GM18499 (cell line): ENCODE data around the gene RMRP.

Experiments used
- ATAC-seq: cut with Tn5 transposase; IDR thresholded peaks from one replicate; pipeline ENCODE4 v1.9.1; 2021; ENCODE audit warnings: moderate number of reproducible peaks; ENCODE audit not compliant: insufficient read depth, unreplicated experiment

Gene RMRP

DNA sequence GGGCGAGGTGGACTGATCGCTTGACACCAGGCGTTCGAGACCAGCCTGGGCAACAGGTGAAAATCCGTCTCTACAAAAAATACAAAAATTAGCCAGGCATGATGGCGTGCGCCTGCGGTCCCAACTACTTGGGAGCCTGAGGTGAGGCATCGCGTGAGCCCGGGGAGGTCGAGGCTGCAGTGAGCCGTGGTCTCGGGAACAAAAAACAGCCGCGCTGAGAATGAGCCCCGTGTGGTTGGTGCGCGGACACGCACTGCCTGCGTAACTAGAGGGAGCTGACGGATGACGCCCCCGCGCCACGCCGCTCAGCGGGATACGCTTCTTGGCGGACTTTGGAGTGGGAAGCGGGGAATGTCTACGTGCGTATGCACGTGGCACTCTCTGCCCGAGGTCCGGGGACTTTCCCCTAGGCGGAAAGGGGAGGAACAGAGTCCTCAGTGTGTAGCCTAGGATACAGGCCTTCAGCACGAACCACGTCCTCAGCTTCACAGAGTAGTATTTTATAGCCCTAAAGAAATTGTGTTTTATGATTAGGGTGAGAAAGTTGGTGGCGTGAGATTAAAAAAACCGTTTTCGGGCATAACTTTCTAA lies at the start of gene RMRP:
TSS of gene RMRP (minus strand) at position 474 of the 591 bp plus-strand sequence.
- peak; percentile 85 for ATAC-seq

DNA sequence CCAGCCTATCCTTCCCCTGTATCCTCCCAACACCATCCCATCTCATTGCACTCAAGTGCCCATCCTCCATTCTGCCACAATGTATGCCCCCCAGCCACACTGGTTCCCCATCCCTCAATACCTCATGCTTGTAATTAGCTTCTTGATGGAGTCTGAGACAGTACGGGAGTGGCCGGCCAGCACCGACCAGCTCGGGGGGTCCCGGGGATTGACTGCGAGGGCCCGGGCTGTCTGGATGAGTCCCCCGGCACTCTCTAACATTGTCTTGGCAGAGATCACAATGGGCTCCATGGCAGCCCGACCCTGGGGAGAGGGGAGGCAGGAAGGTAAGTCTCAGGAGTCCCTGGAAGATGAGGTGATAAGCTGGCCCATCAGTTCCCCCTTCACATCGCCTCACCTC lies 49.1 kb upstream of the RMRP start:
- no peak for ATAC-seq

DNA sequence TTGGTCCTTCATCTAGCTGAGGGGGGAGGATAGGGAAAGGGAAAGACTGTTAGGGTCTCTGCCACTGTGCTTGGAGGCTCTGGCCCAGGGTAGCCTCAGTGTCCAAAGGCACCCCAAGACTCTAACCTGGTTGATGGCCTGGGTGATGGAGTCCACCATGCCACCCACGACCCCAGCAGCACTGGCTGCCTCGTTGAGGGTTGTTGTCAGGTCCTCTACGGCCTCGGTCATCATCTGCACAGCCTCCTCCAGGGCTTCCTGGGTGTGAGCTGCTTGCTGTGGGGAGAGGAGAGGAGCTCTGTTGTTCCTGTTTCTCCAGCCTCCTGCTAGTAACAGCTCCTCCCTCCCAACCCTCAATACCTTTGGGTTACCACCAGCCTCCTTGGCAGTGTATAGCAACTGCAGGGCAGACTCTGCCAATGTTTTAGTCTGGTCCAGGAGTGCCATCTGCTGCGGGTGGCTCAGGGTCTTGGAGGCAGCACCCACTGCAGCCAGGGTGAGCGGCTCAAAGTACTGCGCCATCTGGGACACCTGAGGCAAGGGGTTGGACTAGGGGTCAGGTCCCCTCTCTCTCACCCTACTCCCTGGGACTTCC lies 48.1 kb upstream of the RMRP start:
- no peak for ATAC-seq

DNA sequence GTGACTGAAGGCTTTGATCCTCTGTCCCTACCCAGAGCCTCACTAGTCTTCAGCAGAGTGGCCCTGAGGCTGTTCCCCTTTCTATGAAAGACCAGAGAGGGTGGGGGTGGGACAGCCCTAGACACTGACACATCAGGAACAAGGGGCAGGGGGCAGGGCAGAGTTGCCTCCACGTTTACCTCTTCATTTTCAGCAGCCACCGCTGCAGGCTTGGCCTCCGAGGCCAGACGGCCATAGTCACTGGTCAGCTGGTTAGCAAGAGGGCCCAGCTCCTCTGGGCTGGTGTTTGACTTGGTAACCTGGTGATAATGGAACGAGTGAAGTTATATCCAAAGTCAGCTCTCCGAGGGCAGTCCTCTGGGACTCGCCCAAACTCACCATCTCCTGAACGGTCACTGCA lies 47.6 kb upstream of the RMRP start:
- no peak for ATAC-seq

DNA sequence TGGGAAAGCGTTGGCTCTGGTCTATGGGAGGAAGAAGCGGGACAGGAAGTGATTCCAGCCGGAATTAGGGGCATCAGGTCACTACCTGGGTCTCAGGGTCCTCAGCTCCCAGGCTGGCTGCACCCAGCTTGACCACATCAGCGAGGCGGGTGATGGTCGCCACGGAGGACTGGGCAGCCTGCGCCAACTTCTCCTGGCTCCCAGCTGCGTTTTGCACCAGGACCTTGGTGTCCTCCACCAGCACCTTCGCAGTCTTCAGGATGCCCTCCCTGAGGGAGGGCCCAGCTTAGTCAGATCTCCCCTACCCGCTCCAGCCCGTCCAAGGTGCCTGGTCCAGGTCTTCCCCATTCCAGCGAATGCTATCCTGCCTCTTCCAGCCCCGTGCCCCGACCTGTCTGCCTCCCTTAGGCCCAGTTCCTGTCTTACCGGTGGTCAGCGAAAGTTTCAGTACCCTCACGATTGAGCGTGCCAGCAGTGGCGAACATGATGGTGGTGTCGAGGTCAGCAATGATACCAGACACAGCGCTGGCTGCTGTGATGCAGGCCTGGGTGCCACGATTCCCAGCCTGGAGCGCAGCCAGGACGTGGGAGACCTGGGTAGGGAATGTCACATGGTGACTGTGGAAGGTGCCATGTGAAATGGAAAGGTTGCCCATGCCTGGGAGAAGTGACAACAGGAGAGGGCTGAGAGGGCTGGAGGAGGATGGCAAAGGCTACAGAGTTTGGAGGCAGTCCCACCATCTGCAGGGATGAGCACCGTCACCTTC lies 46.3 kb upstream of the RMRP start:
- ATAC-seq = no peak

DNA sequence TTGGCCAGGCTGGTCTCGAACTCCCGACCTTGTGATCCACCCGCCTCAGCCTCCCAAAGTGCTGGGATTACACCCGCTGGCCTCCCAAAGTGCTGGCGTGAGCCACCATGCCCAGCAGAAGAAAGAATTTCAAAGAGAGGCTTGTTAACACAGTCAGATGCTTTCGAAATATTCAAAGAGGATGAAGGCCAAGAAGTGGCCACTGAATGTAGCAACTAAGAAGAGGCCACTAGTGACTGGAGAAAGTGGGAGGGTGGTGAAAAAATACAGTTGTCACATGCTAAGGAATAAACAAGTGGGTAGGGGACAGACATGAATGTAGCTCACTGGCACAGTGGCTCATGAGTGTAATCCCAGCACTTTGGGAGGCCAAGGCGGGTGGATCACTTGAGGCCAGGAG lies 44.9 kb upstream of the RMRP start:
- no peak for ATAC-seq

DNA sequence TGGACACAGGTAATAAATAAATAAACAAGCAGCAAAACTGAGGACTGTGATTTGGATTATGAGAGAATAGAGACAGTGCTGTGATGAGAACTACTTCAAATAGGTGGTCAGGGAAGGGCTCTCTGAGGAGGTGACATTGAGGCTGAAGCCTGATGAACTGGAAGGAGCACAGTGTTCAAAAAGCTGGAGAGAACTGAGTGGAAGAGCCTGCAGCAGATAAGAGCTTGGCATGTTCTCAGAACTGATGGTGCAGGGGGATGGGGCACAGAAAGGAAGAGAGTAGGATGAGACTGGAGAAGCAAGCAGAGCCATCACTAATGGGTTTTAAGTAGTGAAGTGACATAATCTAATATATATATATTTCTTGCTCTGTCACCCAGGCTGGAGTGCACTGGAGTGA lies 43.1 kb upstream of the RMRP start:
- no peak for ATAC-seq

DNA sequence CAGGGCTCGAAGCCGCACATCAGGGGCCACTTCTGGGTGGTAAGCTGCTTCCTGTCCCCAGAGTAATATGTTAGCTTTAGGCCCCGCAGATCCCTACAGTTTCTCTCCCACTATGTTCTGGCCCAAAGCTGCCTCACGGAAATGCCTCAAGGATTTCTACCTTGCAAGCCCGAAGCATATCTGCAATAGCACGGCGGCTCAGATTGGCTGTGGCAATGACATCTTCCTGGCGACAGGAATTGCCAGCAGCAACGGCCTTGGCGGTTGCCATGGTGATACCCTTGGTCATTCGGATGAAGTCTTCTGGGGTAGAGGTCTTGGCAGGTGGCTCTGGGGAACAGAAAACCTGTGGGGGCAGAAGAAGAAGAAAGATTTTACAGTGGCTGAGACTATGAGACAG lies 42.2 kb upstream of the RMRP start:
- ATAC-seq = no peak

DNA sequence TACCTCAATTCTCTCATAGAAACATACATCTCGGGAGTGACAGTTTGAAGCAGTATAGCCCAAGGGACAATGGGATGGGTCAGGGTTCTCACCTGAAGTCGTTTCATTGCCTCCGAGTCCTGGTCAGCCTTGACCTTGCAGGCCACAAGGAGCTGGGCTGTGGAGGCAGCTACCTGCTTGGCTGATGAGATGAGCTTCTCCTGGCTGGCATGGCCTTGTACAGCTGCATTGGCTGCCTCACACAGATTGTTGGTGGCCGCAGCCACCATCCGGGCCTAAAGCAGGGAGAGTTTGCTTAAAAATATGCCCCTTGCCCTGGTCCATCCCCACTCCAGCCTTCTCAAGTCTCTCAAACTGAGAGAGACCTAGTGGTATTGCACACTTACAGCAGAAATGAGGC lies 40.4 kb upstream of the RMRP start:
- no peak for ATAC-seq

DNA sequence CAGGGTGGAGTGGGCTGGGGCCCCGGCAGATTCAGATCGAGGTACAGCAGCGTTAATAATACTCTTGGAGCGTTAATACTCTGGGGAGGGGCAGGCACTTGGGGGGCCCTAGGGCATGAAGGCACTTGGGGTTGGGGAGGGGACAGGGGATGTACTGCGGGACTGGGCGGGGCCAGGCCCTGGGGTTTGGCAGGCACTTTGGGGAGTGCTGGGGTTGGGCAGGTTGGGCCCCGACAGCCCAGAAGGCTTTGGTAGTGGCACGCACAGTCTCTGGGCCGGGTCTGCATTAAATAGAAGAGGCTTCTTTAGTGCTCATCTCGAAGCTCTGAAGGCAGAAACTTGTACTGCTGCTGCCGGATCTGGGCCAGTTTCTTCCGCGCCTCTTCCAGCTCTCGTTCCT lies 39.7 kb upstream of the RMRP start:
- ATAC-seq = no peak

DNA sequence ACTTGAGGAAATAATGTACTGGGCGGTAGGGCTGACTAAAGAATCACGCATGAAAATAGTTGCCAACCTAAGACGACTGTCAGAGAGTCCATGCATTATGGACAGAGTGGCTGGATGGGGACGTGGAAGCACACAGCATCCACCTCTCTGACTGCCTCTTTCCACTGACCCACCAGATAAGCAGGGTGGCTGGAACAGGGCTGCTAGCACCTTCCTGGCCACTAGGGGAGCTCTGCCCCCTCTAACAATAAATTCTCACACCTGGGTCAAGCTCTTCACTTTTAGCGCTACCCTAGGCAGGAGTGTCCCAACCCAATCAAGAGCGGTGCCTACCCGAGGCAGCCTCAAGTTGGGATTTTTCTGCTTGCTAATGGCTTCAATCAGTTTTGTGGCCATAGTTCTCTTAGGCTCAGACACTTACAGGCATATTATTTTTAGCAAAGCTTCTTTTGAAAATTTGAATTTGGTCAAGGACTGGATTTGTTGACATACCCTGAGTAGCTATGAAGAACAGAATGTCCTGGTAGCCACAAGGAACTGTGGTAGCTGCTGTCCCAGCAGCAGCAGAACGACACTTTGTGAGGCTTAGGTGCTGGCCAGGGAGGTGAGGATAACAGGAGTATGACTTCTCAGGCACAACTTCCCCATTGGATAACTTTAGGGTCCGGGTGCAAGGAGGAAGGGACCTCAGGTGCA lies 38.8 kb upstream of the RMRP start:
- peak; percentile 80 for ATAC-seq

DNA sequence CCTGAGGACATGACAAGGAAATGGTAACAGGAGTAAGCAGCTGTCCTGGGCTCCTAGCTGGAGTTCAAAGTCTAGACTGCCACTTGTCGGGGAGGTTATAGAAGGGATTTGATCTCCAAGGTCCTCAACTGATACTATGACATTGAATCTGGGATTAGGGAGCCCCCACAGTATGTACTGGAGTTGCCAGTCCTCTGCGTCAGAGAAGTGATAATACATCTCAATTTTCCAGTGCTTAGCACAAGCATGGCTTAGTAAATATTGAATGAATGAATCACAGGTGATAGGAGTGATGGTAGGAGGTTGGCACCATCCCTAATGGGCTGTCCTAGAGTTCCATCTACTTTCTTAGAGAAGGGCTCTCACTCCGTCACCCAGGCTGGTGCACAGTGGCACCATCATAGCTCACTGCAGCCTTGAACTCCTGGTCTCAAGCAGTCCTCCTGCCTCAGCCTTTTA lies 38.2 kb upstream of the RMRP start:
- no peak for ATAC-seq

DNA sequence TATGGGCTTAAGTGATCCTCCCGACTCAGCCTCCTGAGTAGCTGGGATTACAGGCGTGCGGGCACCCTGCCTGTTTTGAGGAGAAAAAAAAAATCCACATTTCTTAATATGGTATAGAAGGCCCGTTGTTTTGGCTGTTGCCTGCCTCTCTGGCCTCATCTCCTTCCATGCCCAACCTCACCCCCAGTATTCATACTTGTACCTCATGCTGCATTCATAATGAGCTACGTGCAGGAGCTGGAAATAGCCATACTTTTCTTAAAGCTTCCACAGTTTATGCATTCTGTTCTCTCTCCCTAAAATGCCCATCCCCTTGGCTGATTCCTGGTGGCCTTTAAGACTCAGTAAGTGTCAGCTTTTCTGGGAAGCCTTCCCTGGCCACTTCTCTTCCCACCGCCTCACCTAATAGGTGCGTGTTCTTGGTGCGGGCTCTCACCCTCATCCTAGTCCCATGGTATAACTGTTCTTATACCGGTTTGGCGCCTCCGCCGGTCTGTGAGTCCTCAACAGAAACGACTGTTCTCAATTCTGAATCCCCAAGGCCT lies 34.0 kb upstream of the RMRP start:
- no peak for ATAC-seq

DNA sequence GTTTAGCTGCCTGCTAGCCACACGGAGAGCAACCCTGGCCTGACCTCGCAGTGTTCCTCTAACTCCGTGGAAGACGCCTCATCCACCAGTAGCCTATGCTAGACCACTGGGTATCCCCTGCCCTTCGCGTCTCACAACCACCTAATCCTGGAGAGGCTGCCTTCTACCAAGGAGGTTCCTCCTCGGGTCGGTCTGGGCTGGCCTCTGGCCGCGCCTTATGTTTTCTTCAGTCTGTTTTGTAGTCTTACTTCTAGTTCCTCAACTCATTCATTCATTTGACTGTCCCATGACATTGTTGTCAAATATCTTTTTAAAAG lies 33.5 kb upstream of the RMRP start:
- no peak for ATAC-seq

DNA sequence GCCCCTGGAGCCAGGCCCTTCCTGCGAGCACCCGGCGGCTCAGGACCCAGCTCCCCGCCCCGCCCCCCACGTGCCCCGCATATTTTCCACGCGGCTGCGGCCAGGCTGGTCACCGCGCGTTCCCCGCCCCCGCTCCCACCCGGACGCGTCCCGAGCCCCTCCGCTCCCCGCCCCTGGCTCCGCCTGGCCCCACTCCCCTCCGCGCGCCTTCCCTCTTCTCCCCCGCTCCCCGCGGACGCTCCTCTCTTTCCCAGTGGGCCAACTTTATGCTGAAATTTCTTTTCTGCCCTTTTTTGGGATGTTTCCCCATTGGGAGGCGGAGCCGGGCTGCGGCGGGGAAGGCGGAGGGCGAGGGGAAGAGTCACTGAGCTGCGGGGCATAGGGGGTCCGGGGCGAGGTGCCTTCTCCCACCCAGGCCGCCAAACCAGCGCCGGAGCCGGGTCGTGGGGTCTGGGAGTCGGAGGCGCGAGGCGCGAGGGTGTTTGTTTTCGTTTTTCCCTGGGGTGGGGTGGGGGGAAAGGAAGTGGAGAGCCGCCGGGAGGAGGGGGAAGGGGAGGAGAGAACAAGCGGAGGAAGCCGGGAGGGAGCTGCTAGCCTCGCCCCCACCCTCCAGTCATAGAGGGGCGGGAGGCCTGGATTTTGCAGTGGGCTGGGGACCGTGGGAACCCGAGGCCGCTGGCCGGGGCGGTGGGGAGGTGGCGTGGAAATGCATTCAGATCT lies 33.0 kb upstream of the RMRP start:
- ATAC-seq = no peak

DNA sequence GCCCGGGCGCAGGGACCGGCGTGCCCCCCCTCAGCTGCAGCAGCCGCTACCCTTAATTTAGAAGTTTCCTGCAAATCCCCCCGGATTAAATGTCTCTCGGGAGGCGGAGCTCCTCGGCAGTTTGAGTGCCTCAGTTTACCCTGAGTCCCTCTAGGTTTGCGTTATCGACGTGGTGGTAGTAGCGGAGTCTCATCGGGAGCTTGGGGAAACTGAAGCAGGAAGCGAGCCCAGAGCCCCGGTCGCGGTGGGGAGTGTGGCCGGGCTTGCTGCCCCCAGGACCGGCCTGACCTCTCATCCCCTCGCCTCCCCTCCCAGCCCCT lies 32.4 kb upstream of the RMRP start:
- ATAC-seq = no peak

DNA sequence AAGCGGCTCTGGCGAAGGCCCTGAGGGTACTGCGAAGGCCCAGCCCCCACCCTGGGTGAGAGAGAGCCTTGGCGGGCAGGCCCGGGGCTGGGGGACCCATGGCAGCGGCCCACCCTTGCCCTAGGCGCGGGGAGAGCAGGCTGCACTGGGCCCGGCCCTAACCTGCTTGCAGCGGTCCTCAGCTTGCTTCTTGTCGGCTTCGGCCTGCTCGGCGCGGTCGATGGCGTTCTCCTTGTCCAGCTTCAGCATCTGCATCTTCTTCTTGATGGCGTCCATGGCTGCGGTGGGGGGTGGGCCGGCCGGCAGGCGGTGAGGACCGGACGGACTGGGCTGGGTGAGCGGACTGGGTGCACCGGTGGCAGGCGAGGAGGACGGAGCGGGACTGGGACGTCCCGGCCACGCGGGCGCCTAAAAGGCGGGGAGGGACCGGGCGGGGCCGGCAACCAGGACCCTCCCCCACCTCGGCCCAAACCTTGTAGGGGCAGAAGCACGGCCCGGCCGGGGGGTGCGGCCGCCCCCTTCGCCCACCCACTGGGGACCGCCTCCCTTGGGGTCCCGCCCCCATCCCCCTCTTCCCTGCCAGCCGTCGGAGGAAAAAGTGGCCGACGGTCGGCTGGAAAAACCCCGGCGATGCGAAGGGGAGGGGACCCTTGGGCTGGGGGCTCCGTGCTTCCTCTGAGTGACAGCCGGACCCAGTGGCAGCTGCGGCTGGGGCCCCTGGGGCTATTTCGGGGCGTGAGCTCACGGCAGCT lies 31.9 kb upstream of the RMRP start, which contains the start of gene TPM2:
TSS of gene TPM2 (minus strand) at position 384 of the 752 bp plus-strand sequence. CDS start at position 276, 108 bp downstream.
- ATAC-seq = no peak

DNA sequence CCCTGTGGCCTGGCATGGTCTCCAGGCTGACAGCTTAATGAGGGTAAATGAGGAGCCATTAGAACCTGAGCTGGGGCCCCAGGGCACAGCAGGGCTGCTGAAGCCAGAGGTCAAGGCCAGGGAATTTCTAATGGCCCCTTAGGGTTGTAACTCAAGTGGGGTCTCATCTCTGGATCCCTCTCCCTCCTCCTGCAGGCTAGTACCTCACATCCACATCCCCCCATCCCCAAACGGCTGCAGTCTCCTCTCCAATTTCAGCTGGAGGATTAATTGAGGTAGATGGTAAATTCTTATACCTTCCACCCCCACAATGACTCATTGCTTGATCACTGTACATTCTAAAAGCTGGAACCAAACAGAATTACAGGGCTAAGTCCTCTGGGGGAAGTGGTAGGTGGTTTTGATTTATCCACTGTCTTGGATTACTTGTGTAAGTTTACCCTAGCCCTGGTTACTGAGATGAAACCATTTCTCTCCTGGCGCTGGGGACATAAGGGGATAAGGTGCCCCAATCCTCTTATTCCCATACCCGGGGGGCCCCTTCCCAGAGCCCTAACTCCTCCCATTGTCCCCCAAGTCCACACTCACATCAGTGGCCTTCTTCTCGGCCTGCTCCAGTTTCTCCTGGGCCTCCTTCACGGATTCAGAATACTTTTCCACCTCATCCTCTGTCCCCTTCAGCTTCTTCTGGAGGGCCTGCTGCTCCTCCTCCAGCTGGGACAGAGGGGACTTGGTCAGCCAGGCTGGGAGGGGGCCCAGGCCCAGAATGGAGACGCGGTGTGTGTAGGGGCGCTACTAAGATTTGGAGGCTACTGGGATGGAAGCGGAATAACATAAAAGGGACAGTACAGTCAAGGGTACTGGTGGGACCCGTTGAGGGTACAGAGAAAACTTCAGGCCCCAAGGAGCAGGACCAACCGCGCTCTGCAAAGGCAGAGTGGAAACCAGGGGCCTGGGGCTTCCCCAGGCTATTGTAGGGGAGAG lies 31.0 kb upstream of the RMRP start:
- ATAC-seq = no peak
